OCI-LY3 (cell line): ENCODE measurements around the gene TMEM59.
A peak's percentile ranks its signal among the peaks of the same experiment; 100 is the strongest.

Experiments used
- H2AFZ ChIP-seq: fragments of 200-600, 300-600 bp; shearing (Covaris generic); 2 replicates; pipeline ENCODE4 v1.6.0; 2014; ENCODE audit warnings: antibody characterized with exemption, low read depth, low read length
- H3K27ac ChIP-seq: fragments of 200-600, 300-600 bp; sonication (generic); 2 replicates; pipeline ENCODE4 v1.5.1; 2014; ENCODE audit warnings: mild to moderate bottlenecking, low read length, moderate library complexity, mixed read lengths
- H3K27me3 ChIP-seq: fragments of 200-600, 300-600 bp; sonication (generic); 2 replicates; pipeline ENCODE4 v1.6.1; 2014; ENCODE audit warnings: low read depth, low read length, mixed read lengths
- H3K36me3 ChIP-seq: fragments of 200-600, 300-600 bp; sonication (generic); replicated peaks from 2 replicates; pipeline ENCODE3; 2014; ENCODE audit warnings: low read depth, low read length, mixed read lengths
- H3K4me1 ChIP-seq: fragments of 300-600, 200-600 bp; sonication (generic); 2 replicates; pipeline ENCODE4 v1.6.1; 2014; ENCODE audit warnings: low read length, mixed read lengths
- H3K4me2 ChIP-seq: fragments of 200-600, 300-600 bp; sonication (generic); 2 replicates; pipeline ENCODE4 v1.6.1; 2014; ENCODE audit warnings: low read length, mixed read lengths
- H3K4me3 ChIP-seq: fragments of 300-600, 200-600 bp; sonication (generic); 2 replicates; pipeline ENCODE4 v1.5.1; 2014; ENCODE audit warnings: antibody characterized with exemption, mild to moderate bottlenecking, low read length, moderate library complexity
- H3K79me2 ChIP-seq: fragments of 300-600, 200-600 bp; shearing (Covaris generic); 2 replicates; pipeline ENCODE4 v1.6.1; 2014; ENCODE audit warnings: mild to moderate bottlenecking, low read length, mixed read lengths
- H3K9ac ChIP-seq: fragments of 300-600, 200-600 bp; shearing (Covaris generic); 2 replicates; pipeline ENCODE4 v1.6.0; 2014; ENCODE audit warnings: mild to moderate bottlenecking, low read length, moderate library complexity
- H3K9me3 ChIP-seq: fragments of 200-600, 300-600 bp; shearing (Covaris generic); 2 replicates; pipeline ENCODE4 v1.6.1; 2014; ENCODE audit warnings: low read length, mixed read lengths; ENCODE audit not compliant: insufficient read depth
- H4K20me1 ChIP-seq: fragments of 200-600, 300-600 bp; sonication (generic); 2 replicates; pipeline ENCODE4 v1.6.1; 2016; ENCODE audit warnings: low read length, mixed read lengths; ENCODE audit not compliant: insufficient read depth
- CTCF ChIP-seq: fragments of 200-600, 300-600 bp; sonication (generic); IDR thresholded peaks from 2 replicates; pipeline ENCODE4 v1.5.1; 2014; ENCODE audit warnings: antibody characterized with exemption, low read length, low read depth
- EZH2phosphoT487 ChIP-seq: fragments of 200-600 bp; shearing (Covaris generic); IDR thresholded peaks from 2 replicates; pipeline ENCODE4 v1.6.1; 2018; ENCODE audit warnings: antibody characterized with exemption, mixed run types, low read depth

Gene TMEM59

GRCh38 chr1:54069791-54070170 lies 16.8 kb upstream of the TMEM59 start:
- Histone ChIP-seq H3K27me3 (no peaks in the 10 kb centered on the region), H3K27ac (no peak overlapping the region), H3K36me3 (peaks cover 3% of the 10 kb centered on the region), H3K9ac (no peak overlapping the region), H3K79me2 (no peaks in the 10 kb centered on the region), H3K4me2 (no peak overlapping the region), H3K4me1 (no peaks in the 10 kb centered on the region), H3K4me3 (no peak overlapping the region), H2AFZ (no peak overlapping the region), H3K9me3 (no peaks in the 10 kb centered on the region), H4K20me1 (no peaks in the 10 kb centered on the region)
- TF ChIP-seq CTCF: no peak
- no peak for TF ChIP-seq EZH2phosphoT487

- Histone ChIP-seq H2AFZ (no peak overlapping the region), H3K27me3 (no peaks in the 10 kb centered on the region), H3K79me2 (no peaks in the 10 kb centered on the region), H3K4me3 (no peak overlapping the region), H3K9ac (no peak overlapping the region), H4K20me1 (no peaks in the 10 kb centered on the region), H3K4me1 (no peaks in the 10 kb centered on the region), H3K9me3 (no peaks in the 10 kb centered on the region), H3K27ac (no peak overlapping the region), H3K36me3 (no peaks in the 10 kb centered on the region), H3K4me2 (no peak overlapping the region)
- no peak for TF ChIP-seq EZH2phosphoT487
- TF ChIP-seq CTCF: no peak
Measured at GRCh38 chr1:54064299-54064698, 11.3 kb upstream of the TMEM59 start.

DNA sequence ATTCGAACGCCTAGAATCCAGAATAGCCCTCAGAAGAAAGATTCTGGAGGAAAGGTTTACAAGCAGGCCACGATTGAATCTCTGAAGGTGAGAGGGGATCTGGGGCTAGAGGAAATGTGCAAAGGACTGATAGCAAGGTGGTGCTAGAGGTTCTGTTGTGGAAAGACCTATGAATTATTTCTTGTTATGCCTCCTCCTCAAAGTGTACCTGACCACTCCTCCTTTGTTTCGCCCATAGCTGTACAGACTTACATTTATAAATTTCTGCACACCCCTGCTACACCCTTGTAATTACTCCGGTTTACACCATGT lies 1.4 kb upstream of the TMEM59 start:
- peaks cover 27% of the 10 kb centered on the region for H3K79me2 ChIP-seq
- H2AFZ ChIP-seq: no peak overlapping the region
- no peaks in the 10 kb centered on the region for H3K27me3 ChIP-seq
- H3K9me3 ChIP-seq: no peaks in the 10 kb centered on the region
- no peak for TF ChIP-seq EZH2phosphoT487
- no peak for TF ChIP-seq CTCF
- no peaks in the 10 kb centered on the region for H3K36me3 ChIP-seq
- peak overlapping the region; percentile 91 for H3K9ac ChIP-seq
- H3K4me3 ChIP-seq: peak overlapping the region; percentile 97
- peak overlapping the region; percentile 99 for H3K4me2 ChIP-seq
- no peak overlapping the region for H3K27ac ChIP-seq
- 0 out of 2 replicates have a peak, but pooled peaks cover 3% of the 10 kb centered on the region for H4K20me1 ChIP-seq
- peaks cover 11% of the 10 kb centered on the region for H3K4me1 ChIP-seq

DNA sequence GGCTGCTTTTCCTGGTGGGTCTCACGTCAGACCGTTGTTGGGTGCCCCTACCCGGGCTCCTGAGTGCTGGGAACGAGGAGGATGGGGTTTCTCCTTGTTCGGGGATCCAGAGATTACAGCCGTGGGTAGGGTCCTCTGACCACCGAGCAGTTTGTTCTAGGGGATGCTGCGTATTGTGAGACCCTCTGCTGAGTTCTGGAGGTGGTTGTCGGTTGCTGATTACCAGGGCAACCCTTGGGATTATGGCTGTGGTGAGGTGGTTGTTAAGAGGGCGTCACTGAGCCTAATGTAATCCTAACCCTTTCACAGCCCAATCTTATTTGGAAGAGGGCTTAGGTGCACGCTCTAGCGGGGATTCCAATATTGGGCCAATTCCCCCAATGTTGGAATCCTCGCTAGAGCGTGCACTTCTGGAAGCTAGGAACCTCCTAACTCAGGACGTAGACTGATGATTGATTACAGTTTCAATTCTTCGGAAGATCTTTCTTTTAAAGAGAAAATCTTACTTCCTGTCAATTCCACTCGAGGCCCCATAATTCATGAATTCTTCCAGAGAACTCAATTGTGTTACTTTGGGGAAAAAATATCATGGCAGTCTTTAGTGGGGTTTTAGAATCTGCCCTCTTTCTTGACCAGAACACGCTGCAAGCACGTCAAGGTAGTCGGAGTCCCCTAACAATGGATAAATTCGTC lies 887 bp upstream of the TMEM59 start:
- peaks cover 11% of the 10 kb centered on the region for H3K4me1 ChIP-seq
- H3K79me2 ChIP-seq: peaks cover 29% of the 10 kb centered on the region
- no peaks in the 10 kb centered on the region for H3K27me3 ChIP-seq
- H3K4me2 ChIP-seq: peak overlapping the region; percentile 99
- H3K27ac ChIP-seq: peak overlapping the region; percentile 62
- H2AFZ ChIP-seq: peak overlapping the region; percentile 79
- no peaks in the 10 kb centered on the region for H3K36me3 ChIP-seq
- TF ChIP-seq EZH2phosphoT487 (no peak), CTCF (no peak)
- H4K20me1 ChIP-seq: peaks cover 5% of the 10 kb centered on the region; the same call in 1 of the 2 replicates
- H3K9ac ChIP-seq: peak overlapping the region; percentile 91
- no peaks in the 10 kb centered on the region for H3K9me3 ChIP-seq
- peak overlapping the region; percentile 97 for H3K4me3 ChIP-seq
